ENCODE measurements around the gene CES2. TPM values are rescaled to one million over a fixed set of nuclear protein-coding genes. Genes with fewer than 3 reads are reported as not detected.

Gene CES2
- total and polyA plus RNA-seq, 2 donors (not counting 3 experiments of a cell fraction or from before 2014, with no cell fraction given): 19.1 to 28.8 TPM

- BruUV-seq (replicated peaks): no TSS peak
- Histone ChIP-seq H3K4me1 (ENCODE audit: control insufficient read depth, extremely low read depth, insufficient read depth, low read length) (peaks cover 8% of the 10 kb centered on the region), H3K4me3 (replicated peaks in 1 of 3; ENCODE audit: insufficient read depth in 1 of 3, low read depth in 1 of 3, low read length in 3 of 3) (no peak overlapping the region), H3K27me3 (ENCODE audit: control insufficient read depth in 2 of 2, insufficient read depth in 2 of 2, low read length in 2 of 2) (no peaks in the 10 kb centered on the region), H3K9me1 (replicated peaks; ENCODE audit: control insufficient read depth, extremely low read depth, insufficient read depth, low read length) (no peaks in the 10 kb centered on the region), H3K9ac (replicated peaks; ENCODE audit: extremely low read depth, insufficient read depth, low read length) (no peak overlapping the region), H4K20me1 (replicated peaks; ENCODE audit: control insufficient read depth, extremely low read depth, insufficient read depth, low read length) (no peaks in the 10 kb centered on the region), H3K27ac (ENCODE audit: insufficient read depth, low read depth, low read length) (no peak overlapping the region), H3K36me3 (ENCODE audit: control insufficient read depth in 2 of 2, extremely low read depth in 1 of 2, insufficient read depth in 2 of 2, low read length in 2 of 2) (no peaks in the 10 kb centered on the region), H2AFZ (ENCODE audit: low read depth, low read length) (no peak overlapping the region), H3K4me2 (ENCODE audit: insufficient read depth, low read length) (no peak overlapping the region), H3K79me2 (ENCODE audit: control insufficient read depth, insufficient read depth, low read length) (no peaks in the 10 kb centered on the region), H3K9me3 (replicated peaks; ENCODE audit: control insufficient read depth, insufficient read depth, low read length) (no peaks in the 10 kb centered on the region)
- ChIA-PET POLR2A (no interaction called here), CTCF (interaction anchor here (0.9 to 2.1 kb wide), 3 partner anchors 11 to 256 kb away, joined by 3 to 11 read pairs (median 4); no protein-coding TSS in a partner anchor)
- TF ChIP-seq POLR2A (IDR thresholded peaks at IDR 0.05; ENCODE audit: low read depth, low read length) (no peak), JUN (IDR thresholded peaks at IDR 0.05; ENCODE audit: borderline replicate concordance, insufficient read depth, insufficient read length, low read depth) (no peak), GATA2 (IDR thresholded peaks at IDR 0.05; ENCODE audit: insufficient read depth, insufficient read length, low read depth, low read length) (no peak), CTCF (IDR thresholded peaks at IDR 0.05; ENCODE audit: extremely low read depth in 1 of 2, insufficient read depth in 1 of 2, low read depth in 1 of 2, low read length in 2 of 2) (no peak), EZH2 (IDR thresholded peaks at IDR 0.05; ENCODE audit: borderline replicate concordance, low read depth, low read length, severe bottlenecking) (no peak), POLR2AphosphoS5 (IDR thresholded peaks at IDR 0.05; ENCODE audit: insufficient read depth, low read depth, low read length) (no peak), FOS (IDR thresholded peaks at IDR 0.05; ENCODE audit: borderline replicate concordance, insufficient read depth, low read length) (no peak), MYC (IDR thresholded peaks at IDR 0.05; ENCODE audit: low read depth, low read length) (no peak), MAX (IDR thresholded peaks at IDR 0.05; ENCODE audit: insufficient read depth, insufficient read length) (no peak)
- DNase-seq (ENCODE audit: low read depth, low spot score) (no peak), FAIRE-seq (no peak)
- intact Hi-C loops (cut with micrococcal nuclease) (loop anchor here (10.0 kb wide), 1 partner anchor 1956 kb away; no protein-coding TSS in a partner anchor), dilution Hi-C loops (cut with MboI; ENCODE audit: extremely low pct_ligation_motif_present, low sequenced_read_pairs) (no loop called here)
These were observed 36.4 kb upstream of the CES2 start for GRCh38 chr16:66898933-66899309.

Data from endothelial cell of umbilical vein (primary cell).